Ramos (cell line): ENCODE measurements around the gene C1orf232.

Experiments
- in situ Hi-C: fragments of 300-500 bp; cut with MboI; formaldehyde crosslinking; loops from one replicate; pipeline ENCODE4 v1.14.3; 2022; ENCODE audit warnings: low sequenced_read_pairs; ENCODE audit not compliant: unreplicated experiment

Gene C1orf232

GRCh38 chr1:26168410-26169197, at the start of gene C1orf232:
Gene C1orf232, minus strand, starts transcription at chr1:26168963. Its CDS starts 464 bp downstream, at chr1:26168499.
- in situ Hi-C loops: no loop called here

GRCh38 chr1:26215246-26215645, 46.5 kb upstream of the C1orf232 start:
- in situ Hi-C loops: no loop called here

GRCh38 chr1:26213335-26213905, 44.7 kb upstream of the C1orf232 start:
- in situ Hi-C loops: no loop called here

GRCh38 chr1:26212726-26213125, 44.0 kb upstream of the C1orf232 start:
- in situ Hi-C loops: no loop called here

- in situ Hi-C loops: no loop called here
These were observed 41.5 kb upstream of the C1orf232 start for GRCh38 chr1:26210147-26210870.

DNA sequence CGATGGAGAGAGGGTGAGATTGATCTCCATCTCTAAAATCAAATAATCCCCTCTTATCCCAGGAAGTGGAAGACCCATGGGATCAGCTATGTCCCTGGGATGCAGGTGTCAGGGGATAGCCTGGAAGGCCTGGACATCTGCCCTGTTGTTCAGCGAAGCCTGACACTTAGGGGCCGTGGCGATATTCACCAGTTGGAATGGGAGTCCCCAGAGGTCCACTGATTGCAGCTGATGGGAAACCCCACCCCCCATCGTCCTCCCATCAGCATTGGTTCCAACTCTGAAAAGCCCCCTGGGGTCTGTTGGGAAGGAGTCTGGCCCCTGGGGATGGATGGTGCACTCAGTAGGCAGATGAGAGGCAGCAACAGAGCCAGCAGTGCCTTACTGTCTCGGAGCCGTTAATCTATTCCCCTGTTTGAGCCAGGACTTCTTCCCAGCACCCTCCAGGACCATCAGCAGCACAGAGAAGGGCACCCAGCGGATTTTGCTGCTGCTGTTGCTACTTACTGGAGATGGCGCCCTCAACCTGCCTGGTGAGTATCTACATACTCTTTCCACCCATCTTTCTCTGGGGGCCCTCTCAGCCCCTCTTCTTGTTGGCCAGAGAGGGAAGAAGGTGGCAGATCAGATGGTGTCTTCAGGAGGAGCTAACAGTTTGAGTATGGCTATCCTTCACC, 35.0 kb upstream of the C1orf232 start:
- in situ Hi-C loops: no loop called here

DNA sequence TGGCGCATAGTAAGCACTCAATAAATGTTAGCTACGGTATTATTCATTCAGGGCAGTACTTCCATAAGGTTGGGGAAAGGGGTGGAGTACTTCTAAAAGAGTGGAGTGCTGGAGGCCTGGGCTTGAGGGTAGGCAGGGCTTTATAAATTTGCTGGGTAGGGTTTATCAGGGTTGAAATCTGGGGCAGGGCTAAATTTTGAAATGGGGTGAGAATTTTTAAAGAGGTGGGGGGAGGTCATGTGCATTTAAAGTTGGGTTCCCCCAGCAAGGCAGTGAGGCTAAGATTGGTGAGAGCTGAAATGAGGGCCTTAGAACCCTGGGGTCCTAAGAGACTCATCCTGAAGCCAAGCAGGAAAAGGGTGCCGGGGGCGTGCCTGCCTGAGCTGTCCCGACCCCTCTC, 31.6 kb upstream of the C1orf232 start:
- in situ Hi-C loops: no loop called here

- in situ Hi-C loops: no loop called here
These were observed 29.1 kb upstream of the C1orf232 start for GRCh38 chr1:26197813-26198212.

- in situ Hi-C loops: no loop called here
These were observed 28.5 kb upstream of the C1orf232 start for GRCh38 chr1:26197301-26197700.

DNA sequence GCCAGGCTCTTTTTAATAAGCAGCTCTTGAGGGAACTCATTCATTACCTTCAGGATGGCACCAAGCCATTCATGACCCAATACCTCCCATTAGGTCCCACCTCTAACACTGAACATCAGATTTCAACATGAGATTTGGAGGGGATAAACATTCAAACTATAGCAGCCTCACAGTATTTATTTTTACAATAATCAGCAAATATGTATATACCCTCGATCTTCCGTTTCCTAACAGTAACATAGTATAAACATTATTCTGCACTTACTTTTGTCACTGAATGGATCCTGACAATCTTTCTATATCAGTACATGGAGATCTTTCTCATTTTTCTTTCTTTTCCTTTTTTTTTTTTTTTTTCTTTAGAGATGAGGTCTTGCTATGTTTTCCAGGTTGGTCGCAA, 27.0 kb upstream of the C1orf232 start:
- in situ Hi-C loops: no loop called here

GRCh38 chr1:26191739-26192138, 23.0 kb upstream of the C1orf232 start:
- in situ Hi-C loops: no loop called here

DNA sequence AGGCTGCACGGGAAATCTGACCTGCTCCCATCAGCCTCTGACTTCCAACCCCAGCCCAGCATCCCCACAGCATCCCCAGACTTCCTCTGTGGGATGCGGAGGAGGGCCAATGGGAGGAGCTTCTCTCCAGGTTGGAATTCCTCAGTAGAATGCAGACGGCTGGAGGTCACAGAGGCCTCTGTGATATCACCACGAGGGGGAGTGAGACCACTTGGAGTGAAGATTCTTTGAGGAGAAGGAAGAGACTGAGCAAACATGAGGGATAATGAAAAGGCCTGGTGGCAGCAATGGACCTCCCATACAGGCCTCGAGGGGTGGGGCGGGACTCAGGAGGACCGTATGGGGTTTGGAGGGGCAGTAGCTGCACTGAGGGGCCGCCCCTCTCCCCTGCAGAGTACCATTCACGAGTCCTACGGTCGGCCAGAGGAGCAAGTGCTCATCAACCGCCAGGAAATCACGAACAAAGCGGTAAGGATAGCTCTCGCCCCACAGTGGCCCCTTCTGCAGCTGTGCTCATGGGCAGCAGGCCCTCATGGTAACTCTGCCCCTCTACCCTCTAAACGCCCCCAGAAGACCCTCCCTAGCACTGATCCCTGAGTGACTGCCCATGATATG, 21.7 kb upstream of the C1orf232 start, which contains the start of gene CATSPER4:
TSS of gene CATSPER4 (plus strand) at position 230 of the 615 bp plus-strand sequence. CDS start at position 256, 26 bp downstream.
- in situ Hi-C loops: no loop called here

- in situ Hi-C loops: no loop called here
These were observed 21.1 kb upstream of the C1orf232 start for GRCh38 chr1:26189751-26190275.

DNA sequence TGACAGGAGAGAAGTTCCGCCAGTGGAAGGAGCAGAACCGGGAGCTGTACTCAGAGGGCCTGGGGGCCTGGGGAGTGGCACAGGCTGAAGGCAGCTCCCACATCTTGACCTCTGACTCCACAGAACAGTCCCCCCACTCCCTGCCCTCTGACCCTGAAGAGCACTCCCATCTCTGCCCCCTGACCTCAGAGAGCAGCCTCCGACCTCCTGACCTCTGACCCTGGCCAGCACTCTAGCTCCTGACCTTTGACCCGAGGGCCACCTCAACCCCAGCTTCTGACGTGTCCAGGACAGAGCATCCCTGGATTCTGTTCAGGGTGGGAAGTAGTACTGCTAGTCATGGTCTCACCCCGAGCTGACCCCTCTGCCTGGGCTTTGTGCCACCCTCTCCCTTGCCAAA, 20.6 kb upstream of the C1orf232 start:
- in situ Hi-C loops: no loop called here

DNA sequence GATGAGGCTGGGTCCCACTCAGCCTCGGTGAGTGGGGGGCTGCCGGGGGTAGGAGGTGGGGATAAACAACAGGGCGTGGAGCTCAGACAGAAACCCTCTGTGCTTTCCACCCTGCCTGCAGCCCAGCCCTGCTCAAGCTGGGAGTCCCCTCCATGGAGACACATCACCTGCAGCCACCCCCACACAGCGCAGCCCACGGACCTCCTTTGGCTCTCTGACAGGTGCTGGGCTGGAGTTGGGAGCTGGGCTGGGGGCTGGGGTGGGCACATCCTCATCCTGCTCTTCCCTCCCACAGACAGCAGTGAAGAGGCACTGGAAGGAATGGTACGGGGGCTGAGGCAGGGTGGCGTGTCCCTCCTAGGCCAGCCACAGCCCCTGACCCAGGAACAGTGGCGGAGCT, 19.7 kb upstream of the C1orf232 start:
- in situ Hi-C loops: no loop called here

GRCh38 chr1:26187882-26188281, 19.1 kb upstream of the C1orf232 start:
- in situ Hi-C loops: no loop called here

- in situ Hi-C loops: no loop called here
These were observed 16.1 kb upstream of the C1orf232 start for GRCh38 chr1:26184883-26185282.

- in situ Hi-C loops: no loop called here
These were observed 15.3 kb upstream of the C1orf232 start for GRCh38 chr1:26184086-26184485.

- in situ Hi-C loops: no loop called here
These were observed 13.6 kb upstream of the C1orf232 start for GRCh38 chr1:26182383-26182696.
